Measurements from ENCODE around the gene BBS9. TPM values are rescaled to one million over a fixed set of nuclear protein-coding genes. Genes with fewer than 3 reads are reported as not detected.
"Not testable (repeated sequence)": the region's sequence is repeated elsewhere in the genome, so short reads cannot be mapped to it uniquely, and the experiment has no call there.

The BBS9 gene
- total RNA-seq, 1 experiment from 2014 or later, result 4.7 TPM

DNA sequence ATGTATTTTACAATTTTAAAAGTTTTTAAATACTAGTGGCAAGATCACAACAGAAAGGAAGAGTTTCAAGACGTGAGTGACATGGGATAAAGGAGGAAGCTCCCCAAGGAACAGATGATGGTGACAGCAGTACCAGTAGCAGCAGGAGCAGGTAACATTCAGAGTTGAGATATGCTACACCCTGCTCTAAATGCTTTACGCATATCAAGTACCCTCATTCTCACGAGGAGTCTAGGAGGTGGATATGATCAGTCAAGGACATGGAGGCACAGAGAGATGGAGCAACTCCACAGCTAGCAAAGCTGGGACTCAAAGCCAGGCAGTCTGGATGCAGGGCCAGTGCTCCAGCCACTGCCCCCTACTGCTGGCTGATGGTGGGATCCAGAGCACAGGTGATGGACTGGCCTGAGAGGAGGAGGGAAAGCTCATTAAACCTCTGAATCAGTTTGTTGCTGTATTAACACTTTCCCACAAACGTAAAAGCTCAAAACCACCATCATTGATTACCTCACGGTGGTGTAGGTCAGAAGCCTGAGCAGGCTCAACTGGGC is 37.6 kb upstream of the BBS9 start:
- no peak for DNase-seq
- H3K4me1 Mint-ChIP-seq (ENCODE audit: low read depth, unreplicated experiment), result no peaks in the 10 kb centered on the region
- H3K4me1 ChIP-seq, result no peaks in the 10 kb centered on the region

DNA sequence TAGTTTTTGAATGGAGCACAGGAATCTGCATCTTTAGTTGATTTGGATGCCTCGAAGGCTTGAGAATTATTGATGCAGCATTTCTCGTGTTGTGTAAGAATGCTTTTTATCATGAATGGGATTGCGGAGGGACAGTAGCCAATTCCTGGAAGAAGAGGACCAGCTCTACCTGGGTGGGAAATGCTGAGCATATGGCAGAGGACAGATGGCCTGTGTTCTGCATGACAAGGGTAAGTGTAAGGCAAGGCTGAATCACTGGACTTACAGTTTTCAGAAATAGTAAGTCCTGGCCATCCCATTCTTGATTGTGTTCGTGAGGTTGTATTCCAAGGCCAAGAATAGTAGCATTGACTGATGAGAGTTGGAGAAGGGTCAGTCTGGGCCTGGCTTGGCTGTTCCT is 36.1 kb upstream of the BBS9 start:
- ChIA-PET CTCF (no interaction called here), POLR2A (no interaction called here)
- BruUV-seq (replicated peaks), result no TSS peak
- Histone ChIP-seq H3K9me3 (no peaks in the 10 kb centered on the region), H3K27me3 (replicated peaks; ENCODE audit: control insufficient read depth, insufficient read depth, low read length) (no peaks in the 10 kb centered on the region), H3K4me3 (ENCODE audit: low read depth, low read length) (no peak overlapping the region), H3K36me3 (ENCODE audit: control insufficient read depth, insufficient read depth, low read length) (no peaks in the 10 kb centered on the region), H3K4me1 (no peaks in the 10 kb centered on the region)
- H3K4me1 Mint-ChIP-seq (ENCODE audit: low read depth, unreplicated experiment), result no peaks in the 10 kb centered on the region
- DNase-seq, result no peak
- H3K36me3 Mint-ChIP-seq (ENCODE audit: insufficient read depth, unreplicated experiment), result peaks cover 52% of the 10 kb centered on the region
- TF ChIP-seq, protein P1, sequence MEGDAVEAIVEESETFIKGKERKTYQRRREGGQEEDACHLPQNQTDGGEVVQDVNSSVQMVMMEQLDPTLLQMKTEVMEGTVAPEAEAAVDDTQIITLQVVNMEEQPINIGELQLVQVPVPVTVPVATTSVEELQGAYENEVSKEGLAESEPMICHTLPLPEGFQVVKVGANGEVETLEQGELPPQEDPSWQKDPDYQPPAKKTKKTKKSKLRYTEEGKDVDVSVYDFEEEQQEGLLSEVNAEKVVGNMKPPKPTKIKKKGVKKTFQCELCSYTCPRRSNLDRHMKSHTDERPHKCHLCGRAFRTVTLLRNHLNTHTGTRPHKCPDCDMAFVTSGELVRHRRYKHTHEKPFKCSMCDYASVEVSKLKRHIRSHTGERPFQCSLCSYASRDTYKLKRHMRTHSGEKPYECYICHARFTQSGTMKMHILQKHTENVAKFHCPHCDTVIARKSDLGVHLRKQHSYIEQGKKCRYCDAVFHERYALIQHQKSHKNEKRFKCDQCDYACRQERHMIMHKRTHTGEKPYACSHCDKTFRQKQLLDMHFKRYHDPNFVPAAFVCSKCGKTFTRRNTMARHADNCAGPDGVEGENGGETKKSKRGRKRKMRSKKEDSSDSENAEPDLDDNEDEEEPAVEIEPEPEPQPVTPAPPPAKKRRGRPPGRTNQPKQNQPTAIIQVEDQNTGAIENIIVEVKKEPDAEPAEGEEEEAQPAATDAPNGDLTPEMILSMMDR (IDR thresholded peaks at IDR 0.05; ENCODE audit: insufficient read depth in 1 of 2, low read depth in 1 of 2, low read length in 1 of 2, severe bottlenecking in 1 of 2, unreplicated experiment in 1 of 2), result no peak
- no peak overlapping the region for H3K4me3 Mint-ChIP-seq (ENCODE audit: unreplicated experiment)
- intact Hi-C loops (cut with micrococcal nuclease; ENCODE audit: unreplicated experiment), result no loop called here
- no peaks in the 10 kb centered on the region for H3K9me3 Mint-ChIP-seq (ENCODE audit: unreplicated experiment)
- no peaks in the 10 kb centered on the region for H3K27me3 Mint-ChIP-seq (ENCODE audit: insufficient read depth, unreplicated experiment)
- H3K27ac Mint-ChIP-seq (ENCODE audit: unreplicated experiment), result no peak overlapping the region

More for the DNA sequence above, 37.6 kb upstream of the BBS9 start:
- Mint-ChIP-seq H3K27me3 (ENCODE audit: insufficient read depth, unreplicated experiment) (no peaks in the 10 kb centered on the region), H3K36me3 (ENCODE audit: insufficient read depth, unreplicated experiment) (peaks cover 37% of the 10 kb centered on the region), H3K27ac (ENCODE audit: unreplicated experiment) (no peak overlapping the region), H3K9me3 (ENCODE audit: unreplicated experiment) (no peaks in the 10 kb centered on the region), H3K4me3 (ENCODE audit: unreplicated experiment) (no peak overlapping the region)
- ChIA-PET POLR2A (no interaction called here), CTCF (no interaction called here)
- TF ChIP-seq, protein P1 (IDR thresholded peaks at IDR 0.05; ENCODE audit: insufficient read depth in 1 of 2, low read depth in 1 of 2, low read length in 1 of 2, severe bottlenecking in 1 of 2, unreplicated experiment in 1 of 2), result no peak
- Histone ChIP-seq H3K9me3 (no peaks in the 10 kb centered on the region), H3K27me3 (replicated peaks; ENCODE audit: control insufficient read depth, insufficient read depth, low read length) (no peaks in the 10 kb centered on the region), H3K36me3 (ENCODE audit: control insufficient read depth, insufficient read depth, low read length) (no peaks in the 10 kb centered on the region), H3K4me3 (ENCODE audit: low read depth, low read length) (no peak overlapping the region)
- intact Hi-C loops (cut with micrococcal nuclease; ENCODE audit: unreplicated experiment), result no loop called here
- BruUV-seq (replicated peaks), result no TSS peak

DNA sequence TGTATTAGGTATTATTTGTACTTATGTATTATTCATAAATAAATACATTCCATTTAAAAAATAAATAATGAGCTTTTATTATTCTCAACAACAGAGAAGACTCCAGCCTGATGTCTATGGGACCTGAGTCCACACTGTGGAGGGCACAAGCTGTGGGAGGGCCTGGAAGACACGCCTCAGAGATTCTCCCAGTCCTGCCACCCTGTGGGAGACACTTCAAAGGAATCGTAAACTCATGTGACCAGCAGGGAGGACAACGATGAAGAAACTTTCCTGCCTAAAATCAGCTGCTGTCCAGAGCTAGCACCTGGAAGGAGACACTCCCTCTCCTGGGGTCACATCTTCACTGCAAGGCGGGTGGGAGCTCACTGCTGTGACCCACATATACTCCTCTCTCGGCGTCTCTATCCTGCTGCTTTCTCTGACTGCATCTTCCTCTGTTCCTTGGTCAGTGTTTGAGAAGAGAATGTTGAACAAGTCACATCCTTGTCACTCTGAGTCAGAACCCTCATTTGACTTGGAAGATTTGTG is 34.6 kb upstream of the BBS9 start:
- H3K9me3 Mint-ChIP-seq (ENCODE audit: unreplicated experiment); H3K4me3 ChIP-seq (ENCODE audit: low read depth, low read length); H3K4me3 Mint-ChIP-seq (ENCODE audit: unreplicated experiment); H3K4me1 ChIP-seq; H3K27me3 ChIP-seq (replicated peaks; ENCODE audit: control insufficient read depth, insufficient read depth, low read length); H3K27me3 Mint-ChIP-seq (ENCODE audit: insufficient read depth, unreplicated experiment); CTCF ChIA-PET; H3K36me3 ChIP-seq (ENCODE audit: control insufficient read depth, insufficient read depth, low read length); H3K27ac Mint-ChIP-seq (ENCODE audit: unreplicated experiment); H3K9me3 ChIP-seq; intact Hi-C loops (cut with micrococcal nuclease; ENCODE audit: unreplicated experiment); H3K4me1 Mint-ChIP-seq (ENCODE audit: low read depth, unreplicated experiment); DNase-seq; POLR2A ChIA-PET: not testable (repeated sequence)
- H3K36me3 Mint-ChIP-seq (ENCODE audit: insufficient read depth, unreplicated experiment), result peaks cover 62% of the 10 kb centered on the region
- BruUV-seq (replicated peaks), result TSS peak; percentile 75
